ENCODE results near the gene PAPPA.

Gene PAPPA

GRCh38 chr9:116274293-116274692, 120.7 kb downstream of the PAPPA start:
- H3K36me3 ChIP-seq (ENCODE audit: control insufficient read depth, insufficient read depth, low read length) = no peaks in the 10 kb centered on the region
- H3K9me3 ChIP-seq (ENCODE audit: control insufficient read depth, low read length) = no peaks in the 10 kb centered on the region
- H3K9ac ChIP-seq (ENCODE audit: low read length) = no peak overlapping the region
- H3K4me1 ChIP-seq (ENCODE audit: control insufficient read depth, insufficient read depth, low read length) = no peaks in the 10 kb centered on the region
- H3K27me3 ChIP-seq (ENCODE audit: control insufficient read depth, insufficient read depth, low read length) = no peaks in the 10 kb centered on the region
- no peak overlapping the region for H3K4me3 ChIP-seq (ENCODE audit: low read length)

GRCh38 chr9:116275418-116276195, 122.0 kb downstream of the PAPPA start:
- Histone ChIP-seq H3K36me3 (ENCODE audit: control insufficient read depth, insufficient read depth, low read length) (no peaks in the 10 kb centered on the region), H3K4me1 (ENCODE audit: control insufficient read depth, insufficient read depth, low read length) (no peaks in the 10 kb centered on the region), H3K4me3 (ENCODE audit: low read length) (no peak overlapping the region), H3K9me3 (ENCODE audit: control insufficient read depth, low read length) (no peaks in the 10 kb centered on the region), H3K9ac (ENCODE audit: low read length) (no peak overlapping the region), H3K27me3 (ENCODE audit: control insufficient read depth, insufficient read depth, low read length) (no peaks in the 10 kb centered on the region)

DNA sequence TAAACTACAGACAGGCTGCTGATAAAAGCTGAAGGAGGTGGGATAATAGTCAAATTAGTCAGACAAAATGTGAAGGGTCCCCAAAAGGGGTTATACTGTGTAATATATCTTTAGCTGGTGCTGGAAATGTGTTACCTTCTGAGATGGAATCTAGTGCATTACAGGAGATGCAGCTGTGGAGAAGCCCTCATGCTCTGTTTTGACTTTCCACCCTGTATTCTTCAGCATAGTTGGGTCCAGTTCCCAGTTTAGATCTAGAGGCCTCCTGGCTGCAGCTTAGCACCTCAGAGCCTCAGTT, 122.6 kb downstream of the PAPPA start:
- Histone ChIP-seq H3K4me1 (ENCODE audit: control insufficient read depth, insufficient read depth, low read length) (no peaks in the 10 kb centered on the region), H3K9me3 (ENCODE audit: control insufficient read depth, low read length) (no peaks in the 10 kb centered on the region), H3K27me3 (ENCODE audit: control insufficient read depth, insufficient read depth, low read length) (no peaks in the 10 kb centered on the region), H3K9ac (ENCODE audit: low read length) (no peak overlapping the region), H3K36me3 (ENCODE audit: control insufficient read depth, insufficient read depth, low read length) (no peaks in the 10 kb centered on the region), H3K4me3 (ENCODE audit: low read length) (no peak overlapping the region)

GRCh38 chr9:116276651-116277121, 123.1 kb downstream of the PAPPA start:
- no peaks in the 10 kb centered on the region for H3K4me1 ChIP-seq (ENCODE audit: control insufficient read depth, insufficient read depth, low read length)
- H3K36me3 ChIP-seq (ENCODE audit: control insufficient read depth, insufficient read depth, low read length) = no peaks in the 10 kb centered on the region
- no peaks in the 10 kb centered on the region for H3K9me3 ChIP-seq (ENCODE audit: control insufficient read depth, low read length)
- no peak overlapping the region for H3K9ac ChIP-seq (ENCODE audit: low read length)
- H3K4me3 ChIP-seq (ENCODE audit: low read length) = no peak overlapping the region
- H3K27me3 ChIP-seq (ENCODE audit: control insufficient read depth, insufficient read depth, low read length) = no peaks in the 10 kb centered on the region

GRCh38 chr9:116278326-116278725, 124.7 kb downstream of the PAPPA start:
- H3K4me3 ChIP-seq (ENCODE audit: low read length) = no peak overlapping the region
- no peaks in the 10 kb centered on the region for H3K9me3 ChIP-seq (ENCODE audit: control insufficient read depth, low read length)
- H3K4me1 ChIP-seq (ENCODE audit: control insufficient read depth, insufficient read depth, low read length) = no peaks in the 10 kb centered on the region
- H3K36me3 ChIP-seq (ENCODE audit: control insufficient read depth, insufficient read depth, low read length) = no peaks in the 10 kb centered on the region
- H3K9ac ChIP-seq (ENCODE audit: low read length) = no peak overlapping the region
- H3K27me3 ChIP-seq (ENCODE audit: control insufficient read depth, insufficient read depth, low read length) = no peaks in the 10 kb centered on the region

DNA sequence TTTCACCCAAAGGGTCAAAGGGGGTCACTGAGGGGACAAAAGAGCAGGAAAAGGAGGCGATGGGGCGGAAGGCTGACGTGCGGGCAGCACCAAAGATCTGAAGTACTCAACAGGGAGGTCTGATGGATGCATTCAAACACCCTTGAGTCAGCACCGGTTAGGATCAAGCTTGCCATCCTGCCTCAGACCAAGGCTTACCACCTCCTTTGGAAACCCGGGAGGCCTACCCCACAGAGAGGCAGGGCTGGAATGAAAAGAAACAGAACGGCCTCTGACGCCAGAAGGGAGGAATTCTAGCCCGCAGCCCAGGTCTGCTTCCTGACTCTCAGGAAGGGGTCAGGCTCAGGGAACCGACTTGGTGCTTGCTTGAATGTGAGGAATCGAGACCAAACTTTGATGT, 125.6 kb downstream of the PAPPA start:
- no peaks in the 10 kb centered on the region for H3K9me3 ChIP-seq (ENCODE audit: control insufficient read depth, low read length)
- H3K27me3 ChIP-seq (ENCODE audit: control insufficient read depth, insufficient read depth, low read length) = no peaks in the 10 kb centered on the region
- H3K4me1 ChIP-seq (ENCODE audit: control insufficient read depth, insufficient read depth, low read length) = no peaks in the 10 kb centered on the region
- H3K9ac ChIP-seq (ENCODE audit: low read length) = no peak overlapping the region
- no peaks in the 10 kb centered on the region for H3K36me3 ChIP-seq (ENCODE audit: control insufficient read depth, insufficient read depth, low read length)
- H3K4me3 ChIP-seq (ENCODE audit: low read length) = no peak overlapping the region

- no peak overlapping the region for H3K9ac ChIP-seq (ENCODE audit: low read length)
- no peaks in the 10 kb centered on the region for H3K27me3 ChIP-seq (ENCODE audit: control insufficient read depth, insufficient read depth, low read length)
- H3K36me3 ChIP-seq (ENCODE audit: control insufficient read depth, insufficient read depth, low read length) = no peaks in the 10 kb centered on the region
- H3K9me3 ChIP-seq (ENCODE audit: control insufficient read depth, low read length) = no peaks in the 10 kb centered on the region
- no peak overlapping the region for H3K4me3 ChIP-seq (ENCODE audit: low read length)
- H3K4me1 ChIP-seq (ENCODE audit: control insufficient read depth, insufficient read depth, low read length) = no peaks in the 10 kb centered on the region
Observed at GRCh38 chr9:116280529-116280928, 126.9 kb downstream of the PAPPA start.

- Histone ChIP-seq H3K4me3 (ENCODE audit: low read length) (no peak overlapping the region), H3K36me3 (ENCODE audit: control insufficient read depth, insufficient read depth, low read length) (no peaks in the 10 kb centered on the region), H3K9me3 (ENCODE audit: control insufficient read depth, low read length) (no peaks in the 10 kb centered on the region), H3K4me1 (ENCODE audit: control insufficient read depth, insufficient read depth, low read length) (no peaks in the 10 kb centered on the region), H3K27me3 (ENCODE audit: control insufficient read depth, insufficient read depth, low read length) (no peaks in the 10 kb centered on the region), H3K9ac (ENCODE audit: low read length) (no peak overlapping the region)
Observed at GRCh38 chr9:116282597-116282996, 129.0 kb downstream of the PAPPA start.

DNA sequence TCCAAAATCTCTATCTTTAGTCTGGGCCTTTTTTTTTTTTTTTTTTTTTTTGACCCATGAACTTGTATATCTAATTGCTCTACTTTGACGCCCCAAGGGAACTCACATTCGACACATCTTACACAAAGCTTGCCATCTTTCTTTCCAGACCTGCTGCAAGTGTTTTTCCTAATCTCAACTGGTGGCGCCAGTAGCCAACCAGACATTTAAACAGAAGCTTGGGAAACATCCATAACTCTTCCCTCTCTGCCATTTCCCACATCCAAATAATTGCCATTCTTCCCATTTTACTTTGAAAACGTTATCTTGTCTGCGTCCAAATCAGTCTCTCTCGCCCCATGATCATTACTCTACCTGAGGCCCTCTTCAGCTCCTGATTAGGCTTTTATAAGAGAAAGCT, 130.9 kb downstream of the PAPPA start:
- Histone ChIP-seq H3K4me3 (ENCODE audit: low read length) (no peak overlapping the region), H3K36me3 (ENCODE audit: control insufficient read depth, insufficient read depth, low read length) (no peaks in the 10 kb centered on the region), H3K9ac (ENCODE audit: low read length) (no peak overlapping the region), H3K9me3 (ENCODE audit: control insufficient read depth, low read length) (no peaks in the 10 kb centered on the region), H3K4me1 (ENCODE audit: control insufficient read depth, insufficient read depth, low read length) (no peaks in the 10 kb centered on the region), H3K27me3 (ENCODE audit: control insufficient read depth, insufficient read depth, low read length) (no peaks in the 10 kb centered on the region)

- Histone ChIP-seq H3K4me3 (ENCODE audit: low read length) (no peak overlapping the region), H3K27me3 (ENCODE audit: control insufficient read depth, insufficient read depth, low read length) (no peaks in the 10 kb centered on the region), H3K4me1 (ENCODE audit: control insufficient read depth, insufficient read depth, low read length) (no peaks in the 10 kb centered on the region), H3K36me3 (ENCODE audit: control insufficient read depth, insufficient read depth, low read length) (no peaks in the 10 kb centered on the region), H3K9me3 (ENCODE audit: control insufficient read depth, low read length) (no peaks in the 10 kb centered on the region), H3K9ac (ENCODE audit: low read length) (no peak overlapping the region)
Observed at GRCh38 chr9:116285320-116285719, 131.7 kb downstream of the PAPPA start.

- no peak overlapping the region for H3K9ac ChIP-seq (ENCODE audit: low read length)
- no peaks in the 10 kb centered on the region for H3K4me1 ChIP-seq (ENCODE audit: control insufficient read depth, insufficient read depth, low read length)
Observed at GRCh38 chr9:116286297-116286696, 132.7 kb downstream of the PAPPA start.

GRCh38 chr9:116287721-116288120, 134.1 kb downstream of the PAPPA start:
- Histone ChIP-seq H3K4me1 (ENCODE audit: control insufficient read depth, insufficient read depth, low read length) (no peaks in the 10 kb centered on the region), H3K9ac (ENCODE audit: low read length) (no peak overlapping the region), H3K36me3 (ENCODE audit: control insufficient read depth, insufficient read depth, low read length) (no peaks in the 10 kb centered on the region), H3K4me3 (ENCODE audit: low read length) (no peak overlapping the region), H3K9me3 (ENCODE audit: control insufficient read depth, low read length) (no peaks in the 10 kb centered on the region), H3K27me3 (ENCODE audit: control insufficient read depth, insufficient read depth, low read length) (no peaks in the 10 kb centered on the region)

More at GRCh38 chr9:116286297-116286696, 132.7 kb downstream of the PAPPA start:
- Histone ChIP-seq H3K4me3 (ENCODE audit: low read length) (no peak overlapping the region), H3K9me3 (ENCODE audit: control insufficient read depth, low read length) (no peaks in the 10 kb centered on the region), H3K36me3 (ENCODE audit: control insufficient read depth, insufficient read depth, low read length) (no peaks in the 10 kb centered on the region), H3K27me3 (ENCODE audit: control insufficient read depth, insufficient read depth, low read length) (no peaks in the 10 kb centered on the region)

GRCh38 chr9:116288658-116289057, 135.1 kb downstream of the PAPPA start:
- Histone ChIP-seq H3K9me3 (ENCODE audit: control insufficient read depth, low read length) (no peaks in the 10 kb centered on the region), H3K36me3 (ENCODE audit: control insufficient read depth, insufficient read depth, low read length) (no peaks in the 10 kb centered on the region), H3K9ac (ENCODE audit: low read length) (no peak overlapping the region), H3K4me1 (ENCODE audit: control insufficient read depth, insufficient read depth, low read length) (no peaks in the 10 kb centered on the region), H3K4me3 (ENCODE audit: low read length) (no peak overlapping the region), H3K27me3 (ENCODE audit: control insufficient read depth, insufficient read depth, low read length) (no peaks in the 10 kb centered on the region)

Data from mucosa of stomach (tissue), 1 donor.